SKM-1 (cell line): ENCODE measurements around the gene CNNM2.
"Not testable (repeated sequence)": the region's sequence is repeated elsewhere in the genome, so short reads cannot be mapped to it uniquely, and the experiment has no call there.

Source experiments
- DNase-seq: peaks from one replicate; lab custom pipeline; 2025; ENCODE audit not compliant: unreplicated experiment; lab: John Stamatoyannopoulos, UW

Gene CNNM2

DNA sequence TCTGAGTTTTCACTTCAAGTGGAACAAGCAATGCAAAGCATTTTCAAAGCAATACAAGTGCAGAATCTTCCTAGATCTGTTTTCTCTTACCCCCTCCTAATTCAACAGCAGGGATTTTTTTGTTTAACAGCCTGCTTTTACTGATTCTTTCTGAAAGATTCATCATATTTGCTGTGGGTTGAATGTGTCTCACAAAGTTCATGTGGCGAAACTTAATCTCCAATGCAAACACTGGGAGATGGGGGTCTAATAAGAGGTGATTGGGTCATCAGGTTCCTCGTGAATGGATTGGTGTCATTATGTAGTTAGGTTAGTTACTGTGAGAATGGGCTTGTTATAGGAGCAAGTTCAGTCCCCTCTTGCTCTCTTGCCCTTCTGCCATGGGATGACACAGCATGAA is 107.6 kb downstream of the CNNM2 start:
- DNase-seq = no peak

DNA sequence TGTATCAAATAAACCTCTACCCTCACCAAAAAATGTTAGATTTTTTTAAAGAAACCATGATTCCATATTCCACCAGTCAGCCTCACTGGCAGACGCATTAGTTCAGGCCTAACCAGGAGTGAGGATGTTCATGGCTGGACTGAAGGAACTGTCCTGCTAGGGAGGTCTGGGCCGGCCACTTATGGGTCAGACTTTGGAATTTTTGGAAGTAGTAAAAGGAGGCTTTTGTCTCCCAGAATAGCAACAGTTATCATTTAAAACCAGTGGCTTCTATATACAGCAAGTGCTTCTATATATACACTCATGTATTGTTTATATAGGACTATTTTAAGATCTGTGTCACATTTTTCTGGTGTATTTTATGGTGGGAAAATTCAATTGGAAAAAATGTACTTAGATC is 120.5 kb downstream of the CNNM2 start:
- no peak for DNase-seq

DNA sequence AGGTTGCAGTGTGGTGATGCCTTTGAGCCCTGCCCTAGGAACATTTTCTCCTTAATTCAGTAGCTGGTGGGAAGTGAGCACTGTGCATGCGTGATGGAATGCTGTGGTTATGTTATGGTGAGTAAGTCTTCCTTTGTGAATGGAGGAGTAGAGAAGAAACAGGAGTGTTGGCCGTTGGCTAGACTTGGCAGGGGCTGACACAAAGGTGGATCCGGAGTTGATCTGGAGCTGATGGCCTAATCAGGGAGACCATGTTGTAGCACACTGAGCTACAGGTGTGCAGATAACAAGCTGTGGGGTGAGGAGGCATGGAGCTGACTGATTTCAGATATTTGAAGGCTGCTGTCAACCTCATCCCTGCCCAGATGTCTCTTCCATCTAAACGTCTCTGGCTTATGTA is 122.3 kb downstream of the CNNM2 start:
- DNase-seq = no peak

GRCh38 chr10:103041391-103041790 is 123.3 kb downstream of the CNNM2 start:
- no peak for DNase-seq

DNA sequence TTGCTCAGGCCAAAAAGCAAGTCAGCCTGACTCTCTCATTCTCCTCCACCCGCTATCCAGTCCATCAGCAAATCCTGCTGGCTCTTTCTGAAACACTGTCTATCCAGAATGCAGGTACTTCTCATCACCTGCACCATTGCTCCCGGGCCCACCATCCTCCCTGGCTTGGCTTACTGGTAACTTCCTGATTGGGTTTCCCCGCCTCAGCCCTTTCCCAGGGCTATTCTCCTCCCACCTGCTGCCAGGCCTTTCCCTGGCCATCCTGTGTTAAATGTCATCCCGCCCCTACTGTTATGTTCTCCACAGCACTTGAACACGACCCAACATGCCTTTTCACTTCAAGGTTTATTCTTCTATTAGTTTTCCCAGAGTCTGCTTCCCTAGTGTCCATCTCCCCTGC is 124.0 kb downstream of the CNNM2 start:
- no peak for DNase-seq

GRCh38 chr10:103042908-103043307 is 124.8 kb downstream of the CNNM2 start:
- DNase-seq = no peak

DNA sequence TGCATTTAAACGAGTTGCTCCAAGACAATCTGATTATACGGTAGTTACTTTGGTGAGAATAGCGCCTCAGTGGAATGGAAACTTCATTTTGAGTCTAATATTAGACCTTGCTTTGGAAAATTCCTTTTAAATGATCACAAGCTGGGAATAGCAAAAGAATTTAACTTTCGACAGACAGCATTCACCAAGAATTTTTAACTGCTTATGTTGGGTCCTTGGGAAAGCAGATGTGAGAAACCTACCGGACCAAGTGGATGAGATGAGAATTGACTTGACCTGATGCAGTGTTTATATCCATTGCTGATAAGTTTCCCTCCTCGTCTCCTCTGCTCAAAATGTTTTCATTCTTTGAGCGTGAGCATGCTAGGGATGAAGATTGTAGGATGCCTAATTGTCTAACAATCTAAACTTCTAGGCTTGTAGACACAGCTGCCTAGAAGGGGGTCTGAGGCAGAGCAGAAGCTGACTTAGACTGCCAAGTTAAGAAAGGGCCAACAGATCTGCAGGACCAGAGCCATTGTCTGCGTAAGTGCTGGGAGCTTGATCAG is 126.9 kb downstream of the CNNM2 start:
- no peak for DNase-seq

GRCh38 chr10:103045961-103046360 is 127.9 kb downstream of the CNNM2 start:
- no peak for DNase-seq

- DNase-seq = no peak
These were observed 129.3 kb downstream of the CNNM2 start for GRCh38 chr10:103047381-103047780.

GRCh38 chr10:103049237-103049636 is 131.1 kb downstream of the CNNM2 start:
- no peak for DNase-seq

GRCh38 chr10:103053659-103054581 is 135.8 kb downstream of the CNNM2 start:
- DNase-seq = no peak

GRCh38 chr10:103054621-103055020 is 136.5 kb downstream of the CNNM2 start:
- no peak for DNase-seq

GRCh38 chr10:103055105-103055504 is 137.0 kb downstream of the CNNM2 start:
- no peak for DNase-seq

GRCh38 chr10:103058034-103058433 is 139.9 kb downstream of the CNNM2 start:
- no peak for DNase-seq

- no peak for DNase-seq
These were observed 142.5 kb downstream of the CNNM2 start for GRCh38 chr10:103060575-103060974.

DNA sequence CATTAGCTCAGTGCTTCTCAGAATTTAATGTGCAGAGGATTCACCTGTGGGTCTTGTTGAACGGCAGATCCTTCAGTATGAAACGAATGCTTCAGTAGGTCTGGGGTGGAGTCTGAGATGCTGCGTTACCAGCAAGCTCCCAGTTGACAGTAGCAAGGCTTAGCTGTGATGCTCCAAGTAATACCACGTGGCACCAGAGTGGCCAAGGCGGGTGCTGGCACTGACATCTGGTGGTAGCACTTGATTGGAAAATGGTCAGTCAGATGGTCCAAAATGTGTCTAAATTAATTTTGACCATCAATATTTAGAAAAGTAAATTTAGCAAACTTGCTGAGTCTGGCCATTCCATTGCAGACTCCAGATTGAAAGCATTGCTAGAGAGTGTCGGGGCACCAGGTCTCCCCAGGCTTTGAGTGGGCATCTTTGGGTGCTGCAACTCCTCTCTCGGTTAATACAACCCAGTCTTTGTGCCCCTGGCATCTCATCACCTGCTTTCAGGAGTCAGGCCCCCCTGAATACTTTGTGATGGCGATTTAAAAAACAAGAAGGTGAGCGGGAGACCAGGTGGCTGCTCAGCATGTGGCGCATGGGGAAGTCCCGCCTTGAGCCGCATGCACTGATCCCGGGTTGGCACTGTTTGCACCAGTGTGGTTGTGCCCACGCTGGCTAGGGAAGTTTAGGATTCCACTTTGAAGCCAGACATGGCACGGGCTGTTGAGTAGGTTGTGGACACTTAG is 144.9 kb downstream of the CNNM2 start:
- DNase-seq = no peak

GRCh38 chr10:103064956-103065355 is 146.9 kb downstream of the CNNM2 start:
- no peak for DNase-seq

GRCh38 chr10:103066141-103067098 is 148.3 kb downstream of the CNNM2 start:
- DNase-seq = no peak

DNA sequence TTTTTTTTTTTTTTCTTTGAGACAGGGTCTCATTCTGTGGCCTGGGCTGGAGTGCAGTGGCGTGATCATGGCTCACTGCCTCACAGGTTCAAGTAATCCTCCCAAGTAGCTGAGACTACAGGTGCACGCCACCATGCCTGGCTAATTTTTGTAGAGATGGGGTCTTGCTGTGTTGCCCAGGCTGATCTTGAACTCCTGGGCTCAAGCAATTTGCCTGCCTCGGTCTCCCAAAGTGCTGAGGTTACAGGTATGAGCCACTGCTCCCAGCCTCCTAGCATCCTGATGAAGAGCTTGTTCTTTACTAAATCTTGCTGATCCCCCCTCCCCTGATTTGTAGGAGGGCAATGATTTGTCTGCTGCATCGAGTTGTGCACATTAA is 149.0 kb downstream of the CNNM2 start:
- not testable (repeated sequence) for DNase-seq

GRCh38 chr10:103067484-103067883 is 149.4 kb downstream of the CNNM2 start:
- DNase-seq = no peak

- DNase-seq = no peak
These were observed 149.9 kb downstream of the CNNM2 start for GRCh38 chr10:103067956-103068355.
